ENCODE data around the gene MAD1L1.

The MAD1L1 gene

DNA sequence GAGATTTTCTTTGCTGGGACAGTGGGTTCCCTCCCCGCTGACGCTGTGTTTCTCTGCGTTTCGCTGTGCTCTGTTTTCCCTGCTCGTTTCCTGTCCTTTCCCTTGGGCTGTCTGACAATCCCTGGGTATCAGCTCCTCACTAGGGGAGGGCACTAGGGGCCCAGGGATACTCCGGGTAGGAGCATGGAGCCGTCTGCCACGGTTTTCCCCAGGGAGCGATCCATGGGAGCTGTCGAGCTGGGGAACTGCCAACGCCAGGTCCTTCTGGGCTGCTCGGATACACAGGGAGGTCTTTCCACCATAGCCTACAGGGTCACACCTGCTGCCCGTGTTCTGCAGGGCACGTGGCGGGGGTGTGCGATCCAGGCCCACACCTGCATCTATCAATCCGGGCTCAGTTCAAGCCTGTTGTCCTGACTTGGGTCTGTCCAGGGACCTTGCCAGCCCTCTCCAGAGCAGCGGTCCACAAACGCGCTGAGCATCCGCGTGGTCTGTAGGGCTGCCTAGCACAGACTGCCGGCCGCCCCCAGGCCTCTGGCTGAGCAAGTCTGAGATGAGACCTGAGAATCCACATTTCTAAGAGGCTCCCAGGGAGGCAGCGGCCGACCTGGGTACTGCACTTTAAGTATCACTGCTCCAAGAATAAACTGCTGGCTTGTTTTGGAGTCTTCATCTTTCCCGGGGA lies 299.5 kb downstream of the MAD1L1 start:
- H3K36me3 ChIP-seq (ENCODE audit: control insufficient read depth in 2 of 2, insufficient read depth in 1 of 2, low read length in 2 of 2) = no peaks in the 10 kb centered on the region
- H3K27ac ChIP-seq (ENCODE audit: extremely low read depth, low read depth, low read length) = no peak overlapping the region
- CTCF ChIA-PET = no interaction called here
- POLR2A ChIA-PET = no interaction called here
- TF ChIP-seq, protein P1, sequence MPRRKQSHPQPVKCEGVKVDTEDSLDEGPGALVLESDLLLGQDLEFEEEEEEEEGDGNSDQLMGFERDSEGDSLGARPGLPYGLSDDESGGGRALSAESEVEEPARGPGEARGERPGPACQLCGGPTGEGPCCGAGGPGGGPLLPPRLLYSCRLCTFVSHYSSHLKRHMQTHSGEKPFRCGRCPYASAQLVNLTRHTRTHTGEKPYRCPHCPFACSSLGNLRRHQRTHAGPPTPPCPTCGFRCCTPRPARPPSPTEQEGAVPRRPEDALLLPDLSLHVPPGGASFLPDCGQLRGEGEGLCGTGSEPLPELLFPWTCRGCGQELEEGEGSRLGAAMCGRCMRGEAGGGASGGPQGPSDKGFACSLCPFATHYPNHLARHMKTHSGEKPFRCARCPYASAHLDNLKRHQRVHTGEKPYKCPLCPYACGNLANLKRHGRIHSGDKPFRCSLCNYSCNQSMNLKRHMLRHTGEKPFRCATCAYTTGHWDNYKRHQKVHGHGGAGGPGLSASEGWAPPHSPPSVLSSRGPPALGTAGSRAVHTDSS (tag by site-specific recombination; IDR thresholded peaks at IDR 0.05) = no peak
- TF ChIP-seq, protein P2, sequence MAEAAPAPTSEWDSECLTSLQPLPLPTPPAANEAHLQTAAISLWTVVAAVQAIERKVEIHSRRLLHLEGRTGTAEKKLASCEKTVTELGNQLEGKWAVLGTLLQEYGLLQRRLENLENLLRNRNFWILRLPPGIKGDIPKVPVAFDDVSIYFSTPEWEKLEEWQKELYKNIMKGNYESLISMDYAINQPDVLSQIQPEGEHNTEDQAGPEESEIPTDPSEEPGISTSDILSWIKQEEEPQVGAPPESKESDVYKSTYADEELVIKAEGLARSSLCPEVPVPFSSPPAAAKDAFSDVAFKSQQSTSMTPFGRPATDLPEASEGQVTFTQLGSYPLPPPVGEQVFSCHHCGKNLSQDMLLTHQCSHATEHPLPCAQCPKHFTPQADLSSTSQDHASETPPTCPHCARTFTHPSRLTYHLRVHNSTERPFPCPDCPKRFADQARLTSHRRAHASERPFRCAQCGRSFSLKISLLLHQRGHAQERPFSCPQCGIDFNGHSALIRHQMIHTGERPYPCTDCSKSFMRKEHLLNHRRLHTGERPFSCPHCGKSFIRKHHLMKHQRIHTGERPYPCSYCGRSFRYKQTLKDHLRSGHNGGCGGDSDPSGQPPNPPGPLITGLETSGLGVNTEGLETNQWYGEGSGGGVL (tag by site-specific recombination; IDR thresholded peaks at IDR 0.05) = no peak
- TF ChIP-seq ZNF214 (tag by site-specific recombination; IDR thresholded peaks at IDR 0.05; ENCODE audit: borderline replicate concordance) = no peak
- no peak for TF ChIP-seq ZNF626 (tag by site-specific recombination; IDR thresholded peaks at IDR 0.05)
- no peak for TF ChIP-seq GLI2 (tag by site-specific recombination; IDR thresholded peaks at IDR 0.05; ENCODE audit: borderline replicate concordance, low read depth)
- TF ChIP-seq ZNF571 (tag by site-specific recombination; IDR thresholded peaks at IDR 0.05) = no peak
- TF ChIP-seq ZNF623 (tag by site-specific recombination; IDR thresholded peaks at IDR 0.05) = no peak
- no peak for TF ChIP-seq ZNF324 (tag by site-specific recombination; IDR thresholded peaks at IDR 0.05)
- TF ChIP-seq ZSCAN23 (tag by site-specific recombination; IDR thresholded peaks at IDR 0.05) = no peak
- no peak for TF ChIP-seq ZNF544 (tag by site-specific recombination; IDR thresholded peaks at IDR 0.05)
- TF ChIP-seq, protein P3, sequence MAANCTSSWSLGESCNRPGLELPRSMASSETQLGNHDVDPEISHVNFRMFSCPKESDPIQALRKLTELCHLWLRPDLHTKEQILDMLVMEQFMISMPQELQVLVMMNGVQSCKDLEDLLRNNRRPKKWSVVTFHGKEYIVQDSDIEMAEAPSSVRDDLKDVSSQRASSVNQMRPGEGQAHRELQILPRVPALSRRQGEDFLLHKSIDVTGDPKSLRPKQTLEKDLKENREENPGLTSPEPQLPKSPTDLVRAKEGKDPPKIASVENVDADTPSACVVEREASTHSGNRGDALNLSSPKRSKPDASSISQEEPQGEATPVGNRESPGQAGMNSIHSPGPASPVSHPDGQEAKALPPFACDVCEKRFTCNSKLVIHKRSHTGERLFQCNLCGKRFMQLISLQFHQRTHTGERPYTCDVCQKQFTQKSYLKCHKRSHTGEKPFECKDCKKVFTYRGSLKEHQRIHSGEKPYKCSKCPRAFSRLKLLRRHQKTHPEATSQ (tag by site-specific recombination; IDR thresholded peaks at IDR 0.05) = no peak
- H3K4me3 ChIP-seq (ENCODE audit: low read depth, low read length) = no peak overlapping the region
- no peaks in the 10 kb centered on the region for H3K9me3 ChIP-seq (ENCODE audit: control insufficient read depth, insufficient read depth, low read depth, low read length)
- H3K4me1 ChIP-seq (ENCODE audit: control insufficient read depth, insufficient read depth, low read length) = no peaks in the 10 kb centered on the region

DNA sequence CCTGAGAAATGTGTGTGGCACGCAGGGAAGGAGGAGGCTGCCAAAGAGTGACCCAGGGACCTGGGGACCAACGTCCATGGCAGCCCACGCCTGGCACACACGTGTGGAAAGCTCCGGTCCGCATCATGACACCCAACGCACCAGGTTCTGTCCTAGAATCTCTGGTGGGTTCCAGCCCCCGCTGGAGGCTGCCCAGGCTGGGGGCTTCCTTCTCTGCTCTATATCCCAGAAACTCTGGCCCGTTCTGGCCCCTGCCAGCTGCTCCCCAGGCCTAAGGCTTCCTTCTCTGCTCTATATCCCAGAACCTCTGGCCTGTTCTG lies 300.8 kb downstream of the MAD1L1 start:
- Histone ChIP-seq H3K27ac (ENCODE audit: extremely low read depth, low read depth, low read length) (no peak overlapping the region), H3K9me3 (ENCODE audit: control insufficient read depth, insufficient read depth, low read depth, low read length) (no peaks in the 10 kb centered on the region), H3K4me3 (ENCODE audit: low read depth, low read length) (no peak overlapping the region), H3K4me1 (ENCODE audit: control insufficient read depth, insufficient read depth, low read length) (no peaks in the 10 kb centered on the region), H3K36me3 (ENCODE audit: control insufficient read depth in 2 of 2, insufficient read depth in 1 of 2, low read length in 2 of 2) (no peaks in the 10 kb centered on the region)
- CTCF ChIA-PET = no interaction called here
- POLR2A ChIA-PET = no interaction called here
- TF ChIP-seq ZNF292 (tag by site-specific recombination; IDR thresholded peaks at IDR 0.05; ENCODE audit: borderline replicate concordance, low read depth) = no peak
- TF ChIP-seq, protein P4, sequence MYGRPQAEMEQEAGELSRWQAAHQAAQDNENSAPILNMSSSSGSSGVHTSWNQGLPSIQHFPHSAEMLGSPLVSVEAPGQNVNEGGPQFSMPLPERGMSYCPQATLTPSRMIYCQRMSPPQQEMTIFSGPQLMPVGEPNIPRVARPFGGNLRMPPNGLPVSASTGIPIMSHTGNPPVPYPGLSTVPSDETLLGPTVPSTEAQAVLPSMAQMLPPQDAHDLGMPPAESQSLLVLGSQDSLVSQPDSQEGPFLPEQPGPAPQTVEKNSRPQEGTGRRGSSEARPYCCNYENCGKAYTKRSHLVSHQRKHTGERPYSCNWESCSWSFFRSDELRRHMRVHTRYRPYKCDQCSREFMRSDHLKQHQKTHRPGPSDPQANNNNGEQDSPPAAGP (tag by site-specific recombination; IDR thresholded peaks at IDR 0.05) = no peak

DNA sequence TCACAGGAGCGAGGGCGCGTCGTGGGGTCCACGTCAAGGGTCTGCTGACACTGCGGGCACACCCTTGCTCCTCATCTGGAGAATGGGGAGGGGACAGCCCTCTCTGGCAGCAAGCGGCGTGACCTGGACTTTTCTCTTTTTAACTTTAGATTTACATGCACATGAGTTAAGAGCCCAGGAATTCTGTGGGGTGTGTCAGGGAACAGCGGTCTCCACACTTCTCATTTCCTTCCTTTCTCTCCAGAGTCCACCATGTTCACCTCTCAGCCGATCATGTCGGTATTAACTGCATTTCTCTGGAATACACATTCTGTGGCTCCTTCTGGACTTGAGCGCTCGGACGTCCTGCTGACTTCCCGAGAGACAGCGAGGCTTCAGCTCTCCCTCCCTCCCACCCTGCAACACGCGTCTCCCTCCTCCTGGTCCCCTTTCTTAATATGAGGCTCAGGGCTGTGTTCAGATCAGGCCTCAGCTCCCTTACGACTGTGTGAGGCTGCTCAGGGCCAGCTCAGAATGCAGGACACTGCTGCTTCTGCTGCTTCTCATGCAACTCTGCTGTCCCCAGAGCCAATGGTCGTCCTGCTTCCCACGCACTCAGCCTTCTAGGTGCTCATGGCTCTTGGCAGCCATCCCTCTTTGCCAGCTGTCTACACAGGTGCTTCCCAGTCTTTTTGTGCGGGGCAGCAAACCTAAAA lies 301.3 kb downstream of the MAD1L1 start:
- Histone ChIP-seq H3K4me1 (ENCODE audit: control insufficient read depth, insufficient read depth, low read length) (peaks cover 2% of the 10 kb centered on the region; the same call in 1 of the 2 replicates), H3K27ac (ENCODE audit: extremely low read depth, low read depth, low read length) (no peak overlapping the region), H3K9me3 (ENCODE audit: control insufficient read depth, insufficient read depth, low read depth, low read length) (no peaks in the 10 kb centered on the region), H3K4me3 (ENCODE audit: low read depth, low read length) (no peak overlapping the region), H3K36me3 (ENCODE audit: control insufficient read depth in 2 of 2, insufficient read depth in 1 of 2, low read length in 2 of 2) (no peaks in the 10 kb centered on the region)
- ChIA-PET POLR2A (no interaction called here), CTCF (no interaction called here)
- no peak for TF ChIP-seq ZNF677 (tag by site-specific recombination; IDR thresholded peaks at IDR 0.05)
- TF ChIP-seq FEZF1 (tag by site-specific recombination; IDR thresholded peaks at IDR 0.05) = no peak
- TF ChIP-seq KLF16 (tag by site-specific recombination; IDR thresholded peaks at IDR 0.05) = no peak
- TF ChIP-seq ZNF843 (tag by site-specific recombination; IDR thresholded peaks at IDR 0.05) = no peak
- TF ChIP-seq ZNF707 (tag by site-specific recombination; IDR thresholded peaks at IDR 0.05) = no peak
- TF ChIP-seq SETDB1 (IDR thresholded peaks at IDR 0.05; ENCODE audit: insufficient read length, low read length) = no peak
- TF ChIP-seq, protein P5, sequence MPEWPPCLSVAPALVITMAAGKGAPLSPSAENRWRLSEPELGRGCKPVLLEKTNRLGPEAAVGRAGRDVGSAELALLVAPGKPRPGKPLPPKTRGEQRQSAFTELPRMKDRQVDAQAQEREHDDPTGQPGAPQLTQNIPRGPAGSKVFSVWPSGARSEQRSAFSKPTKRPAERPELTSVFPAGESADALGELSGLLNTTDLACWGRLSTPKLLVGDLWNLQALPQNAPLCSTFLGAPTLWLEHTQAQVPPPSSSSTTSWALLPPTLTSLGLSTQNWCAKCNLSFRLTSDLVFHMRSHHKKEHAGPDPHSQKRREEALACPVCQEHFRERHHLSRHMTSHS (tag by site-specific recombination; IDR thresholded peaks at IDR 0.05) = no peak
- no peak for TF ChIP-seq ZNF514 (tag by site-specific recombination; IDR thresholded peaks at IDR 0.05)
- TF ChIP-seq, protein P6, sequence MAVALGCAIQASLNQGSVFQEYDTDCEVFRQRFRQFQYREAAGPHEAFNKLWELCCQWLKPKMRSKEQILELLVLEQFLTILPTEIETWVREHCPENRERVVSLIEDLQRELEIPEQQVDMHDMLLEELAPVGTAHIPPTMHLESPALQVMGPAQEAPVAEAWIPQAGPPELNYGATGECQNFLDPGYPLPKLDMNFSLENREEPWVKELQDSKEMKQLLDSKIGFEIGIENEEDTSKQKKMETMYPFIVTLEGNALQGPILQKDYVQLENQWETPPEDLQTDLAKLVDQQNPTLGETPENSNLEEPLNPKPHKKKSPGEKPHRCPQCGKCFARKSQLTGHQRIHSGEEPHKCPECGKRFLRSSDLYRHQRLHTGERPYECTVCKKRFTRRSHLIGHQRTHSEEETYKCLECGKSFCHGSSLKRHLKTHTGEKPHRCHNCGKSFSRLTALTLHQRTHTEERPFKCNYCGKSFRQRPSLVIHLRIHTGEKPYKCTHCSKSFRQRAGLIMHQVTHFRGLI (tag by site-specific recombination; IDR thresholded peaks at IDR 0.05) = no peak
- no peak for TF ChIP-seq OVOL3 (tag by site-specific recombination; IDR thresholded peaks at IDR 0.05)

Measured in HEK293 (cell line).